HG02885 (cell line): ENCODE results near the gene ITGB3.

Experiments used
- ATAC-seq: cut with Tn5 transposase; IDR thresholded peaks from one replicate; pipeline ENCODE4 v1.9.1; 2021; ENCODE audit warnings: mild to moderate bottlenecking; ENCODE audit not compliant: unreplicated experiment, poor library complexity

The ITGB3 gene

DNA sequence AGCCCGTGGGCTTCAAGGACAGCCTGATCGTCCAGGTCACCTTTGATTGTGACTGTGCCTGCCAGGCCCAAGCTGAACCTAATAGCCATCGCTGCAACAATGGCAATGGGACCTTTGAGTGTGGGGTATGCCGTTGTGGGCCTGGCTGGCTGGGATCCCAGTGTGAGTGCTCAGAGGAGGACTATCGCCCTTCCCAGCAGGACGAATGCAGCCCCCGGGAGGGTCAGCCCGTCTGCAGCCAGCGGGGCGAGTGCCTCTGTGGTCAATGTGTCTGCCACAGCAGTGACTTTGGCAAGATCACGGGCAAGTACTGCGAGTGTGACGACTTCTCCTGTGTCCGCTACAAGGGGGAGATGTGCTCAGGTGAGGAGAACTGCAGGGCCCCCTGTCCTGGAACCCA, 38.6 kb downstream of the ITGB3 start:
- ATAC-seq: no peak

DNA sequence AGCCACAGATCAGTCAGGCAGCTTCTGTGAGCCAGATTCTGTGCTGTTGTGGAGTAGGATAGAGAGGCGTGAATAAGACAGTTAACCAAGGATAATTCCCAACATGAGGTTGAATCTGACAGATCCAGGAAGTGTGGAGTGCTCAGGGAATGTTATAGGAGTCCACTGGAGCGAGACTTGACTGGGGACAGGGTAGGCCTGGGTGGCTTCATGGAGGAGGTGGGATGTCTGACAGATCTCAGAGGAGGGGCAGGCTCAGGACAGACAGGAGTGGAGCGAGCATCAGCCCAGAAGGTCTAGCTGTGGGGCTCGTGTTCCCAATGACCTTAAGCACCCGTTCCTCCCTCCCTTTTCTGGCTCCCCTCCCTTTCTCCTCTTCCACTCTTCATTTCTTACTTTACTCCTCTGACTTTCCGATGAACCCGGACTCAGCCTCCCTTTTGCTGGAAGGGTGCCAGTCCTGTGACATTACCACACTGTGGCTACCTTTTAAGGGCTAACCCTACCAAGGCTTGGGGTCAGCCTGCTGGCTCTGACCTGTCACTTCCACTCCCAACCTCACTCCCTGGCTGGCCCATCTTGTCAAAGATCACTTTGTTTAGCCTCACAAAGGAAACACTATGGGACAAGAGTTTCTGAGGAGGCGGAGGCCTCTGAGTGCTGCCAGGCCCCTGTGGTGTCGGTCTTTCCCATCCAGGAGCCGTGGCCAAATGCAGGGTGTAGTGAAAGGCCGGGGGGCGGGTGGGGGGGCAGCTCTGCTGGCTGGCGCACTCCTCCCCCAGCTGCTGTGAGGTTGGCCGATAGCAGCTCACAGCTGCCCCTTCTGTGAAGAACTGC, 41.6 kb downstream of the ITGB3 start:
- ATAC-seq: no peak

DNA sequence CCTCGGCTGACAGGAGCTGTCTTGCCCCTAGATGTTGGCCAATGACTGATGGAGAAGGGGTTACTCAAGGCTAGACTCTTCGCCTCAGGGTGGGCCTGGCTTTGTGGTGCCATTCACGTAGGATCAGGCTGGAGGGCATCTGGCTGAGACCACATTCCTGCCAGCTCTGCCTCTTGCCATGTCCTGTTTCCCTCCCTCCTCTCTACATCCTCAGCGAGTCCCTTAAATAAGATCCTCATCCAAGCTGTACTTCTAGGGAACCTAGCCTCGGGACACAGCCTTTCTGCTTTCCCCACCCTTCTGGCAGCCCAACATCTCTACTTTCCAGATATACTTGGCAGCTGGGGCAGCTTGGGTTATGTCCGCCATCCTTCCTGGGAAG, 42.2 kb downstream of the ITGB3 start:
- ATAC-seq: no peak

DNA sequence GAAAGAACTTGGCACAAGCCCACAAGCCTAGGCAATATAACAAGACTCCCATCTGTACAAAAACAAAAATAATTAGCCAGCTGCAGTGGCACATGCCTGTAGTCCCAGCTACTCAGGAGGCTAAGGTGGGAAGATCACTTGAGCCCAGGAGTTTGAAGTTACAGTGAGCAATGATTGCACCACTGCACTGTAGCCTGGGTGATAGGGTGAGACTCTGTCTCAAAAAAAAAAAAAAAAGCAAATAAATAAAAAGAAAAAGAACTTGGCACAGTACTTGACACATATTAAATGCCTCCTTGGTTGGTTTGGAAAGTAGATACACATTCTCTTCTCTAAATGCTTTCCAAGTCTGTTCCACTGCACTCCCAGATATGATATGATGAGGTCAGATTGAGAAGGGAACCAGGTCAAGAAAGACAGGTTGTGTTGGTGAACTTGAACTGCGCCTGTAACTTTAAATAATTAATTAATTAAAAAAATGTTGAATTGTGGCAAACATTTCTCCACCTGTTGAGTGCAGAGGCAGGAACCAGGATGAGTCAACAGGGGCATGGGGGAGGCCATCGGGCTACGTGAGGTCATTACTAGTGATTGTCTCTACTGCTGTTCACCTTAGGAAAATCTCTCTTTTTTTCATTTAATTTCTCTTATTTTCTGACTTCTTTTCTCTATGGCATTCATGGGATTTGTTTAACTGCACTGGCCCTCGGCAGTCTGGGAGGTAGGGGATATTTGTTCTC, 44.2 kb downstream of the ITGB3 start:
- no peak for ATAC-seq

DNA sequence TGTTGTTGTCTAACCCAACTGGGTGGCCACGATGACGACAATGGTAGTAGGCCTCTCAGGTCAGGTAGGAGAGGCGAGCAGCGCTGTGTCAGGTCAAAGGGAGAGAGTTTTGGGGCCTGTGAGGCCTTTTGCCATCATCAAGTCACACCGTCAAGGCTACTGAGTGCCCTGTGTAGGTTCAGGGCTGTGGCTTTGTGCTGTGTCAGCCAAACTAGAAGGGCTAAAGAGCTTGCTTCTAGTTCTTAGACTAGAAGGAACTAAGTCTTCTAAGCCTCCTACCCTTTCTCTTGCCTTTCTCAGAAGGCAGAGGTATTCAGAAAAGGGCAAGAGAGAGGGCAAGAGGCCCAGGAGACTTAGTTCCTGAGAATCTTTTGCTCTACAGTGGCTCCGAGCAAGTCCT, 45.1 kb downstream of the ITGB3 start:
- ATAC-seq: no peak

DNA sequence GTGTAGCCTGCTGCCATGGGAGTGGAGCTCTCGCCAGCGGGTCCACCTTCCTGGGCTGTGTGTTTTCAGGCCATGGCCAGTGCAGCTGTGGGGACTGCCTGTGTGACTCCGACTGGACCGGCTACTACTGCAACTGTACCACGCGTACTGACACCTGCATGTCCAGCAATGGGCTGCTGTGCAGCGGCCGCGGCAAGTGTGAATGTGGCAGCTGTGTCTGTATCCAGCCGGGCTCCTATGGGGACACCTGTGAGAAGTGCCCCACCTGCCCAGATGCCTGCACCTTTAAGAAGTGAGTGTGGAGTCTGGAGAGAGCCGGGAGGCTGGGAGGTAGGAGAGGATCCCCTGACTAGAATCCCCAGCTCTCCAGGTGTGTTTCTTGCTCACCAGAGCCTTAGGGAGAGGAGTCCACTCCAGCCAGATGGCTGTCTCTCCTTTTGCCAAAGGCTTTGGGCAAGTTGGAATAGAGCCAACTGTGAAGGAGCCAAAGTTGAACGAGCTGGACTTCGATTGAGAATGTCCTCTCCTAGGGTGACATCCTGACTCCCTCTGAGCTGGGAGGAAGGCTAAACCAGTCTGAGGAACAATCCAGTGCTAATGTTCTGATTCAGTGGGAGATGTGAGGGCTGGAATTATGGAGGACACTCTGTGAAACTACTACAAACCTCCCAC, 45.7 kb downstream of the ITGB3 start:
- ATAC-seq: no peak

DNA sequence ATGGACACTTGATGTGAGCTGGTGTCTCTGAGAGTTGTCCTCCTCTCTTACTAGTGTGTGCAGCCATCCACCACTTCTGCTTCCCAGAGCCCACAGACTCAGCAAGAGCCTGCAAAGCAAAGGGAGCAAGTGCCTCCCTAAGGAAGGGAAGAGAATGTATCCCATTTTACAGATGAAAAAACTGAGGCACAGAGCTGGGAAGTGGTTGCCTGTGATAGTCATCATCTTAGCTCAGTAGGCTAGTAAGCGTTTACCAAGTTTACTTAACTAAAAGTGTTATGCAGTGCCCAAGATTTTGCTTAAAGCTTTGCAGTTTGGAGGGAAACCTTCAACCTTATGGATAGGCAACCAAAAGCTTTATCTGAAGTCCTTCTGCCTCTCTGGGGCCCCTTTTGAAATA, 47.1 kb downstream of the ITGB3 start:
- ATAC-seq: no peak

DNA sequence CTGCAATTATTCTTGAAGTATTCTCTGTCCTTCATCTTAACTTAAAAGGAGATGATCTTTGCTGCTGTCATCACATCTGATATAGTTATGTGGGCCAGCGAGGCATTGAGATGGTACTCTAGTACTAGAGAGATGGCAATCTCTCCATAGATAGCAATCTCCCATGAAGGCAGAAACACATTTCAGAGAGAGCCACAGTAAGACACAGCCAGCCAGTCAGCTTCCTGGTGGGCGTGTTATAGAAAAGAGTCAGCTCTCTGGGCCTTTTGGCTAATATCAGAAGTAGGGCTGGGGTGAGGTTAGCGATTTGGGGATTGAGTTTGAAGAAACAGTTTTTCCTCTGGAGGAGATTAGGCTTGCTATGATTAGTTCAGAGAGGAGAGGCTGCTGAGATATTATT, 47.5 kb downstream of the ITGB3 start:
- no peak for ATAC-seq

DNA sequence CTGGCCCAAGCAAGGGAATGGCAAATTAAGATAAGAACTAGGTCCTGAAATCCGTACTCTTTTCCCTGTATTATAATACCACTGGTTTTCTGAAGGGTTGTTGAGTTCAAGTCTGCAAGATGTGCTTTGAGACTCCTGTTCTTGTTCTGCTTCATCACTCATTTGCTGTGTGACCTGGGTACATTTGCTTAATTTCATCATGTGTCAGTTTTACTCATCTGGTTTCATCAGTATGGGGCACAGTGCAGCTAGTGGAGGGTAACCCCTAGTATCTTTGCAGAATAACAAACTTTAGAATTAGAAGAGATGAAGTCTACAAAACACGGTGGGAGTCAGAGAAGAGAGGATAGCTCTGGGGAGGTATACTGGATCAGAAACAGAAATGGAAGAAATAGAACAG, 48.2 kb downstream of the ITGB3 start:
- ATAC-seq: no peak

DNA sequence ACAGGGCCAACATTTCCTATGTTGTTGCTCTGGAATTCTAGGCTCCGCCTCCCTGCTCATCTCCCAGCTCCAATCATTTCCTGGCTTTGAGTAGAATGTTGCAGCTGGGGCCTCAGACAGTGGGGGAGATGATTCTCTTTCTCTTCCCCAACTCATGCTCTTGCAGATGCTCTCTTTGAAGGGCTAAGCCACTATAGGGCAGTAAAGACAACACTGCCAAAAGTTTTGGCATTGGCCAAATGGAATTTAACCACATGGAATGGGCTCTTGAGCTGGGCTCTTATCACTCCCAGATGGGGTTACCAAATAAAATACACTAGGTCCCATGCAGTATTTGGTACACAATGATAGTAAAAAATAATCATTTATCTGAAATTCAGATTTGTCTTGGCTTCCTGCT, 50.6 kb downstream of the ITGB3 start:
- no peak for ATAC-seq

DNA sequence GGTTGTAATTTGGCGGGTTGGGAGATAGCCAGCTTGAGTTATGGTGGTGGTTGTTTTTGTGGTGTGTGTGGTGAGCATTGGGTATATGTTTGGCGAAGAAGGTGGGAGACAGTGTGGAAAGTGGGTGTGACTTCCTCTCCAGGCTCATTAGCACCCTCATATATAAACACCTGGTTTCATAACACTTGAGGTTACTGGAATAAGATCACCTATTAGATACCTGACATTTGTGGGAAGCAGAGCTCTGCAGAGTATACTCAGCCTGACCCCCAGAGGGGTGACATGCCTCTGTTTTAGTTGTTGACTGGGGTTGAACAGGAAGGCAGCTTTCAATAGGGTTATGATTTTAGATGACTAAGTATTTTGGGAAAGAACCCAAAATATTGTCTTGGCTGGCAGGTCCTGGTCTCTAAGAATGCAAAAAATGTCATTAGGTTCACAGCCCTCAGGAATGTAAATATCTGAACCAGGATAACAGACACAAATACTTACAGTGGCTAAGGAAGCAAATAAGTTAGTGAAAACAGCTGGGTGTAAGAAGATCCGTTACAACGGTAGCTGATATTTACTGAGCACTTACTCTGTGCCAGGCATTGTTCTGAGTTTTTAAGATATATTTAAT, 51.8 kb downstream of the ITGB3 start:
- no peak for ATAC-seq

DNA sequence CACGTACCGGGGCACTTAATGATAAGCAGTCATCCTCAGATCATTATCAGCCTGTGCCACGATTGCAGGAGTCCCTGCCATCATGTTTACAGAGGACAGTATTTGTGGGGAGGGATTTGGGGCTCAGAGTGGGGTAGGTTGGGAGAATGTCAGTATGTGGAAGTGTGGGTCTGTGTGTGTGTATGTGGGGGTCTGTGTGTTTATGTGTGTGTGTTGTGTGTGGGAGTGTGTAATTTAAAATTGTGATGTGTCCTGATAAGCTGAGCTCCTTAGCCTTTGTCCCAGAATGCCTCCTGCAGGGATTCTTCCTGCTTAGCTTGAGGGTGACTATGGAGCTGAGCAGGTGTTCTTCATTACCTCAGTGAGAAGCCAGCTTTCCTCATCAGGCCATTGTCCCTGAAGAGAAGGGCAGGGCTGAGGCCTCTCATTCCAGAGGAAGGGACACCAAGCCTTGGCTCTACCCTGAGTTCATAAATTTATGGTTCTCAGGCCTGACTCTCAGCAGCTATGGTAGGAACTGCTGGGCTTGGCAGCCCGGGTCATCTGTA, 56.6 kb downstream of the ITGB3 start:
- ATAC-seq: no peak

DNA sequence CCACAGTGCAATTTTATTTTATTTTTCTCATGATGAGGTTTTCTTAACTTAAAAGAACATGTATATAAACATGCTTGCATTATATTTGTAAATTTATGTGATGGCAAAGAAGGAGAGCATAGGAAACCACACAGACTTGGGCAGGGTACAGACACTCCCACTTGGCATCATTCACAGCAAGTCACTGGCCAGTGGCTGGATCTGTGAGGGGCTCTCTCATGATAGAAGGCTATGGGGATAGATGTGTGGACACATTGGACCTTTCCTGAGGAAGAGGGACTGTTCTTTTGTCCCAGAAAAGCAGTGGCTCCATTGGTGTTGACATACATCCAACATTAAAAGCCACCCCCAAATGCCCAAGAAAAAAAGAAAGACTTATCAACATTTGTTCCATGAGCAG, 57.8 kb downstream of the ITGB3 start:
- ATAC-seq: no peak

DNA sequence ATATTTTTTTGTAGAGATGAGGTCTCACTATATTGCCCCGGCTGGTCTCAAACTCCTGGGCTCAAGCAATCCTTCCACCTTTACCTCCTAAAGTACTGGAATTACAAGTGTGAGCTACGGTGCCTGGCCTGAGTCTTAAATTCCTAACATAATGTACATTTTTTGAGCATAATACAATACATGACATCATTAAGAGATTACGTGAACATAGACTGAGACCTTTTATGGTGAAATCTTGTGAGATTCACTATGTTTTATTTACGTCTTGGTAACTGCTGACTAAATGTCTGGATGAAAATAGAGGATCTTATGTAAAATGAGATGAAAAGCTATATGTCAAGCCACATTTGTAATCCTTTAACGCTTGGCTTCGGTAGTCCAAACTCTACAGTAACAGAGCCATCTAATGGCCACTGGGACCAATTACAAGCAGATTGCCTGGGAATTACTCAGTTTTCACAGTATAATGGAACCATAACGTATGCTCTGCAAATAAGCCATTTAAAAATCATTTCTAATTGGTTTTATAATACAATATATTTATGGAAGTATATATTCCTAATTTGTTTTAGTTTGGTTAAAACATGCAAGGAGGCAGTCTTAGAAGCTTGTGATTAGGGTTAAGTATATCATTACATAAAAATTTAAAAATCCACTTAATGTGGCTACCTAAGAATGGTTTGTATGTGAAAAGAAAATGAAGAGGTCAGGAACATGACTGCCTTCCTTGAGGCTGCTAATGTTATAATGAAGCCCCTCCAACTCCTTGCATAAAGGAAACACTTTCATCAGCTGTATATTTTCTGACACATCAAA, 62.0 kb downstream of the ITGB3 start:
- ATAC-seq: no peak

DNA sequence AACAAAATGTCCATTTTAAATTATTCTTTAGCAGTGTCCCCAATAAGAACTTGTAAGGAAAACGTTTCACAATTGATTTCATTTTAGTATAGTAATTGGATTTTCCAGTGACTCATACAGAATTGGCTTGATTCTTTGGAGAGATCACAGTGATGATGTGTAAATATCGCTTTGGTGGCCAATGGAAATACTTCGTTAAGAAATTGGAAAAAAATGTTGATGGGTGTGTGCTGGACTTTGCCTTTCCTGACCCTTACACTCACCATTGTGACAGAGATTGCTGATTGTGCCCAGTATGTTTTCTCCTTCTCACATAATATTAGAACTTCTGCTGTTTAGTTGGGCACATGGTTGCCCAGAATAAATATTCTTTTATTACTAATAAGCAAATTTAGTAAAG, 62.7 kb downstream of the ITGB3 start:
- ATAC-seq: no peak

DNA sequence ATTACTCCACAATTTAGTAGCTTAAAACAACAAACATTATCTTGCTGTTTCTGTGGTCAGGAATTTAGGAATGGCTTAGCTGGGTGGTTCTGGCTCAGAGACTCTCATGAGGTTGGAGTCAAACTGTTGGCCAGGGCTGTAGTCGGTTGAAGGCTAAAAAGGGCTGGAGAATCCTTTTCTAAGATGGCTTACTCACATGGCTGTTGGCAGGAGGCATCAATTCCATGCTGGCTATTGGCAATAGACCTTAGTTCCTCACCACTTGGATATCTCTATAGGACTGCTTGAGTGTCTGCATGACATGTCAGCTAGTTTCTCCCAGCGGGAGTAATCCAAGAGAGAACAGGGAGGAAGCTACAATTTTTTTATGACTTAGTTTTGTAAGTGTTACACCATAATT, 63.5 kb downstream of the ITGB3 start:
- ATAC-seq: no peak

DNA sequence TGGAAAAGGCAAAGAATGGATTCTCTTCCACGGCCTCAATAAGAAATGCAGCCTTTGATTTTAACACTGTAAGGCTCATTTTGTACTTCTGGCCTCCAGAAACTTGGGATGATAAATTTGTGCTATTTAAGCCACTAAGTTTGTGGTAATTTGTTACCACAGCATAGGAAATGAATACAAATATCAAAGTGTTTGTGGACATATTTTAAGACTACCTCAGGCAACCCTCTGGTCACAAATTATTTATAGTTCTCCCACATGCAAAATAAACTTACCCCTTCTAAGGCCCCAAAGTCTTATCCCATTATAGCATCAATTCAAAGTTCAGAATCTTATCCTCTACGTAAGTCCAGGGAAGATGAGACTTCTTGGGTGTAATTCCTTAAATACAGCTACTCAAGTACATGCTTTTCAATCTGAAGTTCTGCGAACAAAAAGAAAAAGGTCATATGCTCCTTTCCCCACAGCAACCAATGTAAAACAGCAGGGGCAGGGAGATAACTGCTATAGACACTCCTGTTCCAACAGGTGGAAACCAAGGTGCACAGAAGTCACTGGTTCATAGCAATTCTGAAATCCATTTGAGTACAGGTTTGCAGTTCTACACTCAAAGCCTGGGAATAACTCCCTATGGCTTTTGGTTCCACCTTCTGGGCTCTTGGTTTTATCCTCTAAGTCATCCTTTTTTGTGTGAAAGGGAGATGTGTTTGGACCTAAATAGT, 64.7 kb downstream of the ITGB3 start:
- no peak for ATAC-seq

DNA sequence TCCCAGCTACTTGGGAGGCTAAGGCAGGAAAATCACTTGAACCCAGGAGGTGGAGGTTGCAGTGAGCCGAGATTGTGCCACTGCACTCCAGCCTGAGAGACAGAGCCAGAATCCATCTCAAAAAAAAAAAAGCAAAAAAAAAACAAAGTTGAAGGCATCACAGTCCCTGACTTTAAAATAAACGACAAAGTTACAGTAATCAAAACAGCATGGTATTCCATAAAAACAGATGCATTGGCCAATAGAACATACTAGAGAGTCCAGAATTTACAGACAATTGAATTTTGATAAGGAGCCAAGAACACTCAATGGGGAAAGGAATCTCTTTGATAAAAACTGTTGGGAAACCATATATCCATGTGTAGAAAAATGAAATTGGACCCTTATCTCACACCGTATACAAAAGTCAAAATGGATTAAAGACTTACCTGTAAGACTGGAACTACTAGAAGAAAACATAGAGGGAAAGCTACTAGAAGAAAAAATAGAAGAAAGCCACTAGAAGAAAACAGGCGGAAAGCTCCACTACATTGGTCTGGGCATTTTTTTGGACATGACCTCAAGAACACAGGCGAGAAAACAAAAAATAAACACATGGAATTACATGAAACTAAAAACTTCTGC, 67.4 kb downstream of the ITGB3 start:
- ATAC-seq: no peak
